A549 (cell line): ENCODE measurements around the gene ATL1.

Experiments used
- CTCF ChIP-seq: fragments of >200 bp; sonication (Bioruptor Twin); formaldehyde crosslinking; IDR thresholded peaks from 3 replicates; pipeline ENCODE4 v1.5.1; 2016
- ELK1 ChIP-seq: fragments of 150-350 bp; IDR thresholded peaks from 2 replicates; pipeline ENCODE4 v1.6.1; 2014; ENCODE audit warnings: low read depth, mild to moderate bottlenecking, low read length
- NPAS2 ChIP-seq: fragments of 250-450 bp; sonication (Bioruptor Pico); IDR thresholded peaks from 2 replicates; pipeline ENCODE4 v1.8.0; 2022; ENCODE audit warnings: mild to moderate bottlenecking, moderate library complexity, borderline replicate concordance
- POLR2A ChIP-seq: IDR thresholded peaks from 2 replicates; pipeline ENCODE4 v1.6.1; 2012; ENCODE audit warnings: mild to moderate bottlenecking, low read length

DNA sequence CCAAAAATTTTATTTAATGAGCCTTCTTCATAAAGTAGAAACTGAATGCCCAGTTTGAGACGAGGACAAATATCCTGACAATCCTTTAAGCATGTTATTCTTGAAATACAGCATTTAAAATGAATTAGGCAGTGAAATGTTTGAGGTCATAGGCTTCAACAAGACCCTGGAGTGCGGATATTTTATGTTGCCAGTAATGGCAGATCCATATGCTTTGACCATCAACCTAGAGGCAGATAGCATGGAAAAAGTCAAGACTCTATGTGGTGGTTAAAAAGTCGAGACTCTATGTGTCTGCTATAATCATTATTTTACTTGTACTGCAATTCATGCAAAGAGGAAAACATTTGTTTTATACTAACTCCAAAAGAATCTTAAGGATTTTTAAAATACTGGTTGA, 25.5 kb upstream of the ATL1 start:
- no peak for TF ChIP-seq CTCF
- no peak for TF ChIP-seq NPAS2 (CRISPR knock-in tag)
- TF ChIP-seq ELK1, result no peak
- TF ChIP-seq POLR2A, result no peak
